Chondrocyte (in vitro differentiated cells): ENCODE data around the gene TRAF3. TPM values are rescaled to one million over a fixed set of nuclear protein-coding genes. Genes with fewer than 3 reads are reported as not detected.

Experiments
- DNase-seq: peaks from one replicate; pipeline ENCODE4 v3.0.0; 2021; ENCODE audit warnings: mixed read lengths, low spot score
- H3K27ac Mint-ChIP-seq: one replicate; pipeline ENCODE4 v1.8.0; 2021; ENCODE audit warnings: mild to moderate bottlenecking, moderate library complexity, mixed read lengths; ENCODE audit not compliant: unreplicated experiment
- H3K27me3 Mint-ChIP-seq: 2 replicates; pipeline ENCODE4 v1.8.0; 2021; ENCODE audit warnings: low read depth, mixed read lengths
- H3K36me3 Mint-ChIP-seq: 2 replicates; pipeline ENCODE4 v1.8.0; 2021; ENCODE audit warnings: low read depth, mixed read lengths
- H3K4me1 Mint-ChIP-seq: 2 replicates; pipeline ENCODE4 v1.8.0; 2021; ENCODE audit warnings: low read depth, mild to moderate bottlenecking, mixed read lengths
- H3K4me3 Mint-ChIP-seq: one replicate; pipeline ENCODE4 v1.8.0; 2021; ENCODE audit warnings: mild to moderate bottlenecking, moderate library complexity, mixed read lengths; ENCODE audit not compliant: unreplicated experiment
- H3K9me3 Mint-ChIP-seq: 2 replicates; pipeline ENCODE4 v1.8.0; 2021; ENCODE audit warnings: low read depth, mixed read lengths
- total RNA-seq: library from RNA; stranded (reverse); gene quantifications from 3 replicates; pipeline ENCODE4 v1.2.1, GENCODE V29; 2021
- TF ChIP-seq, protein P1 (sequence below): fragments of 200-600 bp; sonication (generic); IDR thresholded peaks from 2 replicates; pipeline ENCODE4 v1.5.0; 2021; ENCODE audit warnings: antibody characterized with exemption, mild to moderate bottlenecking, moderate library complexity

TRAF3 gene
- total RNA-seq, 1 donor from 2014 or later = 20.1 TPM

GRCh38 chr14:102878174-102878969 lies 101.1 kb downstream of the TRAF3 start:
- Mint-ChIP-seq H3K9me3 (no peaks in the 10 kb centered on the region), H3K4me1 (peaks cover 4% of the 10 kb centered on the region), H3K27ac (no peak overlapping the region), H3K36me3 (peaks cover 5% of the 10 kb centered on the region), H3K4me3 (no peak overlapping the region), H3K27me3 (no peaks in the 10 kb centered on the region)
- TF ChIP-seq, protein P1, sequence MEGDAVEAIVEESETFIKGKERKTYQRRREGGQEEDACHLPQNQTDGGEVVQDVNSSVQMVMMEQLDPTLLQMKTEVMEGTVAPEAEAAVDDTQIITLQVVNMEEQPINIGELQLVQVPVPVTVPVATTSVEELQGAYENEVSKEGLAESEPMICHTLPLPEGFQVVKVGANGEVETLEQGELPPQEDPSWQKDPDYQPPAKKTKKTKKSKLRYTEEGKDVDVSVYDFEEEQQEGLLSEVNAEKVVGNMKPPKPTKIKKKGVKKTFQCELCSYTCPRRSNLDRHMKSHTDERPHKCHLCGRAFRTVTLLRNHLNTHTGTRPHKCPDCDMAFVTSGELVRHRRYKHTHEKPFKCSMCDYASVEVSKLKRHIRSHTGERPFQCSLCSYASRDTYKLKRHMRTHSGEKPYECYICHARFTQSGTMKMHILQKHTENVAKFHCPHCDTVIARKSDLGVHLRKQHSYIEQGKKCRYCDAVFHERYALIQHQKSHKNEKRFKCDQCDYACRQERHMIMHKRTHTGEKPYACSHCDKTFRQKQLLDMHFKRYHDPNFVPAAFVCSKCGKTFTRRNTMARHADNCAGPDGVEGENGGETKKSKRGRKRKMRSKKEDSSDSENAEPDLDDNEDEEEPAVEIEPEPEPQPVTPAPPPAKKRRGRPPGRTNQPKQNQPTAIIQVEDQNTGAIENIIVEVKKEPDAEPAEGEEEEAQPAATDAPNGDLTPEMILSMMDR = no peak
- no peak for DNase-seq

GRCh38 chr14:102878970-102879460 lies 101.8 kb downstream of the TRAF3 start:
- Mint-ChIP-seq H3K4me1 (peaks cover 4% of the 10 kb centered on the region), H3K36me3 (peaks cover 6% of the 10 kb centered on the region), H3K27me3 (no peaks in the 10 kb centered on the region), H3K27ac (no peak overlapping the region), H3K9me3 (no peaks in the 10 kb centered on the region), H3K4me3 (no peak overlapping the region)
- no peak for DNase-seq
- TF ChIP-seq, protein P1 = no peak

- H3K27ac Mint-ChIP-seq = no peak overlapping the region
- no peak for DNase-seq
- no peaks in the 10 kb centered on the region for H3K9me3 Mint-ChIP-seq
- TF ChIP-seq, protein P1 = no peak
- peaks cover 4% of the 10 kb centered on the region for H3K4me1 Mint-ChIP-seq
- peaks cover 13% of the 10 kb centered on the region for H3K36me3 Mint-ChIP-seq
- H3K27me3 Mint-ChIP-seq = no peaks in the 10 kb centered on the region
- no peak overlapping the region for H3K4me3 Mint-ChIP-seq
Observed at GRCh38 chr14:102882226-102882906, 105.1 kb downstream of the TRAF3 start.

DNA sequence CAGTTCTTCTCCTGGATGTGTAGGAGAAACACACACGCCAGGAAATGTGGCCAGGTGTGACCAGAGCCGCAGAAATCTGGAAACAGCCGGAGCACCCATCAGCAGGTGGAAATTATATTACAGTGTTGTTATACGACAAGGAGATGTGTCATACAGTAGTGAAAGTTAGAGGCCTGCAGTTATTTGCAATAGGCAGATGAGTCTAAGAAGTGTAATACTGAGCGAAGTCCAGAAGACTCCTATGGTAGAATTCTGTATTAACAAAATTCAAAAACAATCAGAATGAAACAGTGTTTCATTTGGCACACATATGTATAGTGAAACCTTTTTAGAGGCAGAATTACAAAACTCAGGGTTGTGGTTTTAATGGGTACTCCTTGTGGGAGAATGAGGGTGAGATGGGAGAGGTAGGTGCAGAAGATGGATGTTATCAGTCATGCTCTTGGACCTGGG lies 105.9 kb downstream of the TRAF3 start:
- TF ChIP-seq, protein P1 = no peak
- Mint-ChIP-seq H3K27ac (no peak overlapping the region), H3K9me3 (no peaks in the 10 kb centered on the region), H3K4me3 (no peak overlapping the region), H3K4me1 (peaks cover 4% of the 10 kb centered on the region), H3K27me3 (no peaks in the 10 kb centered on the region), H3K36me3 (peaks cover 13% of the 10 kb centered on the region)
- DNase-seq = no peak

DNA sequence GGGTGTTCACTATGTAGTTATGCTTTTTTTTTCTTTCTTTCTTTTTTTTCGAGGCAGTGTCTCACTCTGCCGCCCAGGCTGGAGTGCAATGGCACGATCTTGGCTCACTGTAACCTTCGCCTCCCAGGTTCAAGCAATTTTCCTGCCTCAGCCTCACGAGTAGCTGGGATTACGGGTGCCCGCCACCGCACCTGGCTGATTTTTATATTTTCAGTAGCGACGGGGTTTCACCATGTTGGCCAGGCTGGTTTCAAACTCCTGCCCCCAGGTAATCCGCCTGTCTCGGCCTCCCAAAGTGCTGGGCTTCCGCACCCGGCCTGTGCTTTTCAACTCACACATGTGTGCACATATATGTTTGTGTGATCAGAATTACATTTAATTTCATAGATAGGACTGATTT lies 106.3 kb downstream of the TRAF3 start:
- no peak overlapping the region for H3K27ac Mint-ChIP-seq
- no peaks in the 10 kb centered on the region for H3K27me3 Mint-ChIP-seq
- peaks cover 4% of the 10 kb centered on the region for H3K4me1 Mint-ChIP-seq
- H3K36me3 Mint-ChIP-seq = peaks cover 13% of the 10 kb centered on the region
- DNase-seq = no peak
- TF ChIP-seq, protein P1 = no peak
- no peaks in the 10 kb centered on the region for H3K9me3 Mint-ChIP-seq
- H3K4me3 Mint-ChIP-seq = no peak overlapping the region
